Motor neuron (in vitro differentiated cells): Measurements from ENCODE around the gene LNPEP. TPM values are rescaled to one million over a fixed set of nuclear protein-coding genes. Genes with fewer than 3 reads are reported as not detected.

ENCODE experiments used
- ATAC-seq, 8 experiments: fragments of 200-7000 bp; cut with Tn5 transposase; replicated peaks in 6 of 8; 2 replicates each; pipeline ENCODE4 v1.8.0; 2021; ENCODE audit warnings: mild to moderate bottlenecking in 8 of 8, moderate library complexity in 8 of 8
- H3K27ac ChIP-seq, 2 donors: fragments of 250-450 bp; sonication (Bioruptor Pico); 2 replicates each; pipeline ENCODE4 v1.9.0; 2021; ENCODE audit warnings: antibody characterized with exemption in 2 of 2, mild to moderate bottlenecking in 2 of 2, moderate library complexity in 1 of 2
- H3K4me1 ChIP-seq, 2 donors: fragments of 250-450 bp; sonication (Bioruptor Pico); replicated peaks in 1 of 2; 2 replicates each; pipeline ENCODE4 v1.6.1; 2021; ENCODE audit warnings: antibody characterized with exemption in 2 of 2, mild to moderate bottlenecking in 2 of 2, moderate library complexity in 1 of 2
- H3K4me3 ChIP-seq, 5 donors: fragments of 250-450 bp; sonication (Bioruptor Pico); 2 replicates each; pipeline ENCODE4 v1.9.0; 2021; ENCODE audit warnings: antibody characterized with exemption in 5 of 5, mild to moderate bottlenecking in 5 of 5, moderate library complexity in 4 of 5
- WGBS, 10 experiments: fragments of 450-650 bp; shearing (Covaris generic); methylation state at CpG; one replicate each; pipeline ENCODE4 v1.0.0; 2022; 5-methylcytosine and 5-hydroxymethylcytosine counted together
- in situ Hi-C, 9 experiments: fragments of 400-800 bp; cut with MboI; loops; one replicate each; pipeline ENCODE4 v1.15.0; 2021; ENCODE audit warnings: low sequenced_read_pairs in 9 of 9, low pct_unique_long_range_greater_than_20kb in 2 of 9; ENCODE audit not compliant: unreplicated experiment in 9 of 9
- total RNA-seq, 8 experiments: library from RNA; unstranded; fragments of 300-600 nt; gene quantifications; 2 replicates each; pipeline versions ENCODE4 v1.2.3 to v1.2.4, GENCODE V29; 2022

Gene LNPEP
- total RNA-seq, 8 experiments from 2014 or later: 11.7 to 52.2 (median 18.6) TPM

GRCh38 chr5:97085459-97086181 is 149.7 kb downstream of the LNPEP start:
- Histone ChIP-seq H3K4me3 (no peak overlapping the region), H3K4me1 (no peaks in the 10 kb centered on the region), H3K27ac (no peak overlapping the region)
- ATAC-seq: no peak
- 90 to 100% (median 100%) methylated on average over 1 to 2 of the region's 22 CpGs; no CpG with 5 or more reads in 5 of the 10 experiments for WGBS, 10 experiments
- in situ Hi-C loops: no loop called here

Other genes with a start within 250 kb of the LNPEP start
- 10 to 100 TPM in 5 of 8 experiments, 1 to 10 TPM in 3; 5.5 to 60.0 (median 16.8) TPM for gene ERAP1, start 128.1 kb upstream of the LNPEP start, total RNA-seq
- 10 to 100 TPM in 1 of 8 experiments, 1 to 10 TPM in 4, under 1 TPM in 3; 0.22 to 24.5 (median 1.9) TPM for gene ERAP2, start 59.6 kb upstream of the LNPEP start, total RNA-seq
- 10 to 100 TPM in 1 of 8 experiments, 1 to 10 TPM in 4, under 1 TPM in 3; 0.14 to 56.2 (median 1.1) TPM for gene LIX1, start 206.5 kb downstream of the LNPEP start, total RNA-seq
- gene RIOK2, start 247.2 kb downstream of the LNPEP start, total RNA-seq: 10 to 100 TPM; 20.9 to 50.1 (median 26.5) TPM